RCC 7860 (cell line): ENCODE data around the gene CABLES2.
"Not testable (repeated sequence)": the region's sequence is repeated elsewhere in the genome, so short reads cannot be mapped to it uniquely, and the experiment has no call there.

Source experiments
- DNase-seq: peaks from one replicate; pipeline ENCODE4 v3.0.0-alpha.2; 2015; ENCODE audit warnings: low spot score
- FAIRE-seq: peaks from 2 replicates; lab custom pipeline; 2012; peaks lifted over from hg19 to GRCh38; lab: Jason Lieb, UNC

Gene CABLES2

DNA sequence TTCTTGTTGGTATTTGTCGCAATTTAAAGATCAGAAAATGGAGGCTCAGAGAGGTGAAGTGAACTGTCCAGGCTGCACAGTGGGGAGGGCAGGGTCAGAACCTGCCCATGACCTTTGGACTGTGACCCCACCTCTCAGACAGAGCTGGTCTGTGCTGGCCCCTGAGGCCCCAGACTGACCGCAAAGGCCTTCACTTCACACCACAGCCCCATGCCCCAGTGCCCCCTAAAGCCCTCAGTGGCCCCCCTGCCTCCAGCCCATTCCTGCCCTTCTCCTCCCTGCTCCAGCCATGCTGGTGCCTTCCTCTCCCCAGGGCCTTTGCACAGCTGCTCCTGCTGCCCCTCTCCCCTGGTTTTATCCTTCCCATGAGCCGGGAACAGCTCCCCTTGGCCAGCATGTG lies 29.6 kb upstream of the CABLES2 start:
- DNase-seq (no peak), FAIRE-seq (no peak)

DNA sequence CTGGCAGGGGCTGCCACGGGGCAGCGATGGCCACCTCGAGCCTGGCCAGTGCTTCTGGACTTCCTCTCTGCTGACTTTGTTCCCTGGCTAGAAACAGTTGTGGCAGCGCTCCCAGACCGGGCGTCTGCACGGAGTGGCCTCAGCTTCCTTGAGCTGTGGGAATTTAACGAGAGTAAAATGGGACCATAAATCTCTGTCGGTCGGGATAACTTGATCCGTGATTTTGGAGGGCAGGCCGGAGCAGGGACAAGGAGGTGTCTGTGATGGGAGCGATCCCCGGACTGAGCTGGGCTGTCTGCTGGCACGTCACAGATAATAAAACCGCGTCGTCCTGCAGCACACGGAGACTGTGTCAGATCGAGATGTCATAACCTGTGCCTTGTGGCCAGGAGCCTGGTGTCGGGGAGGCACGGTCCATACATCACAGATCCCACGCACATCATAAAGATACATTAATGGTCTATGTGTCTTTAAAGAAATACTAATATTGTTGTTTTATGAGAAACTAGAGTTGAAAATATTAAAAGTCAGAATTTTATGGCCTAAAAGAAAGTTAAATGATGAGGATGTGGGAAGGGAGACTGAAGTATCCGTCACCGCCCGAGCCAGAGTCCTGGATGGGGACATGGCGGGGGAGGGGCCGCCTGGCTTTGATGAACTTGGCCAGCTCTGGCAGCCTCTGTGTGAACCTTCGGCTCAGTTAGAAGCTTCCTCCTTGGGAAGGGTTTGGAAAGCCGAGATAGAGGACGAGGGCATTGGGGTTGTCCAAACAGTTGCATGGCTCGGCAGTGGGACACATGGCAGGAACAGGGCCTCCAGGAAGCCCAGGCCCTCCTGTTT lies 26.8 kb upstream of the CABLES2 start:
- no peak for FAIRE-seq

DNA sequence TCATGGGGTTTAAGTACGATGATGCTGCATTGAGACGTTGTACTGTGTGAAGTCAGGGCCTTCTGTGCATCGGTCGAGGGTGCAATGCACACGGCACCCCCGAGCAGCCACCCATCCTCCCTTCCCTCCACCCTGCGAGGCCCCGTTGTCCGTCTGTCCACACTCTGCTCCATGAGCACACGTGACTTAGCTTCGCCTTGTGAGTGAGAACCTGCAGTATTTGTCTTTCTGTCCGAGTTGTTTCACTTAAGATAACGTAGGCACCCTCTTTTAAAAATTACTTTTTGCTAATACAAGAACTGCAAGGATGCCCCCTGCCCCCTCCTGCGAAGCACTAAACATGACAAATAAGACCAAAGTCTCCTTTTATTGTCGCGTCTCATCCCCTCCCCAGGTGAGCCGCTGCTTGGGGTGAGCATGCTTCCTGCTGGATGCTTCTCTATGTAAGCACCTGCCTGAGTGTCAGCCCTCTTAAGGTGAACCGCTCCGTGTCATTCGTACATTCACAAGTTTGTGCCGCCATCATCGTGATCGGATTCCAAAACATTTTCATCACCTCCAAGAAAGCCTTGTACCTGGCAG lies 23.9 kb upstream of the CABLES2 start:
- FAIRE-seq, result no peak

More for the DNA sequence above, 26.8 kb upstream of the CABLES2 start:
- no peak for DNase-seq

DNA sequence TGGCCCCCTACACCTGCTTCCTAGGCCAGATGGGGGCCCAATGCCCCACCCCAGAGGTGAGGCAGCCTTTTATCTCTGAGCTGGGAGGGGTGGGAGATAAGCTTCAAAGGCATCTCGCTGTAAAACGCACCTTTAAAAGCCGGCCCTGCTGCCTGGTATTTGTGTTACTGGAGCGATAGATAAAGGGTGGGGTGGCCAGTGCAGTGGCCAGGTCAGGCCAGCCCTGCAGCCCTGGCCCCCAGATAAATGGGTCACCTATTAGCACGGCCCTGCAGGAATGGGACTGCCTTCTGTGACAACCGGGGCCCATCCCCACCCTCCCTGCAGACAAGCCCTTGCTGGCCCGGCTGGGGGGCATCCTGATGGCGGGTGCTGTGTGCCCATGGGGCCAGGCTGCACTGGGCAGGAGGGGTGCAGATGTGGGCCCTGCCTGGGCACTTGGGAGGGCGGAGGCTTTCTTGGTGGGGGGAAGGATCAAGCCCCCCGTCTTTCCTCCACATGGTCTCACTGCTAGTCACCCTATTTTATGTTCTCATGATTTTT lies 23.3 kb upstream of the CABLES2 start:
- no peak for FAIRE-seq
- no peak for DNase-seq

More for the DNA sequence above, 23.9 kb upstream of the CABLES2 start:
- DNase-seq, result no peak

DNA sequence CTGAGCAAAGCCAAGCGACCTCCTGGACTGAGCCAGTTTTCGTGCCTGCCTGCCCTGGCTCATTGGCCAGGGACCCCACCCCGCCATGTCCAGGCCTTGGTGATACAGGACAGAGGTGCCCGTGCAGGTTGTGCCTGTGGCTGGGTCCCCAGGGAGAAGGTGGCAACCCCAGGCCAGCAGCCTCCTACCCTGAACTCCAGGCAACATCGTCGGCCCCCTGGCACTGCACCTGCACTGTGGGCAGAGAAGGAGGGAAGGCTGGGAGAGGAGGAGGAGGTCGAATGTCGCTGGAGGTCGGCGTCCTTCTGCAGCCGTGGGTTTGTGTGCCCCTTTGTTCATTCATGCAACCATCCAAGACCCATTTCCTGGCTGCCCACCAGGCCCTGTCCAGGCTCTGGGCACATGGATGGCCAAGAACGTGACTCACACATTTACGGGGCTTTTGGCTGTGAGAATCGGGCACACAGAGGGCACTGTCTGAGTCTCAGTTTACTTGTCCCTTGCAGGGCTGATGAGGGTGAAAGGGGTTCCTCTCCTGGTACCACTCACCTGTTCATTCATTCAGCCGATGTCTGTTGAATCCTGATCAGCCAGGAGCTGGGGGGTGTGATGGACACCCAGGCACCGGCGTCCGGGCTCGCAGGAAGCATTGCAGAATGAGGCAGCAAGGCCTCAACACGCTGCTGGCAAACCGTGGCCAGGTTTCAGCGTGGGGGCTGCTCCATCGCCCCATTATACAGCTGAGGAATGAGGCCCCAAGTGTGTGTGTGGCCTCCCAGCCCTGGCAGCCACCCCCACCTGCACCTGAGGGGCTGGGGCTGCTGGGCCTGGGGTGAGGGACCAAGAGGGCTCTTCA lies 22.6 kb upstream of the CABLES2 start:
- FAIRE-seq (no peak), DNase-seq (no peak)

DNA sequence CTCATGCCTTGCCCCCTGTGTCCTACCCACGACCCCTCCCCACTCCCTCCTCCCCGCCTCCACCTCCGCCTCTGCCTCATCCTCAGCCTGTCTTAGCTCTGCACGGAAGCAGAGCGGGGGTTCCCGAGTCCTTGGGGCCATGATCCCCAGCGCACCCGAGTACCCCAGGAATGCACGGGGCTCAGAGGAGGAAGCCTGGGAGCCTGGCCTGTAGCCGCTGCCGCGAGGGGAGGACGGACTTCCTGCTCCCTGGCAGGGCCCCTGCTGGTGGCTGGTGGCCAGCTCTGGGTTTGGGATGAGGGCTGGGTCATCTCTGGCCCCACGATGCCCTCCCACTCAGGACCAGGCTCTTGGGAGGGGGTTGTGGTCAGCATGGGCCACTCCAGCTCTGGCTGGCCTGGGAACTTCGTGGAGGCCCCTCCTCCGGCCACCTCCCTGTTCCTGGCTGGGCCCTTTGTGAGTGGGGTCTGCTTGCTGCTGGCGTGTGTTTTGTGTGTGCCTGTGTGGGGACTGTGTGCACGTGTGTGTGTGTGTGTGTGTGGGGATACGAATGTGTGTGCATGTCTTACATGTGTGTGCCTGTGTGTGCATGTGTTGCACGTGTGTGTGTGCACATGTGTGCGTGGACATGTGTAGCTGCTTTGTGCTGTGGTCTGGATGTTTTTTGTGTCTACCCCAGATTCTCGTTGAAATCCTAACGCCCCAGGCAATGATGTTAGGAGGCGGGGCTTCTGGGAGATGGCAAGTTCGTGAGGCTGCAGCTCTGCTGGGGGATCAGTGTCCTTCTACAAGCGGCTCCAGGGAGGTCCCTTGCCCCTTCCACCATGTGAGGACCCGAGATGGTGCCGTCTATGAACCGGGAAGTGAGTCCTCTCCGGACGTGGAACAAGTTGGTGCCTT lies 21.6 kb upstream of the CABLES2 start:
- FAIRE-seq, result no peak
- no peak for DNase-seq

DNA sequence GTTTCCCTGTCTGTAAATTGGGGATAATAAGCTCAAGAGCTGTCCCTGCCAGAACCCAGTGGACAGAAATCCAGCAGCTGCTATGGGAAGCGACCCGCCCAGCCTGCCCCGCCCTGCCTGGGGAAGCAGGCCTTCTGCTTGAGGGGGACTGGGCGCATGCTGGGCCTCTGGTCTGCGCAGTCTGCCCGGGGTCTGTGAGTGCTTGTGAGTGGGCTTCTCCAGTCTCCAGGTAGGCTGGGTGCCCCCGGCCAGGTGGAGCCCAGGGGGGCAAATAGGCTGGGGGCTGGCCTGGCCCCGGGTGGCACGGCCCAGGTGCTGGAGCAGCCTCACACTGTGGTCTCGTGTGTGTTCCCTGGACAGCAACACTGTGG lies 20.9 kb upstream of the CABLES2 start:
- DNase-seq, result no peak
- no peak for FAIRE-seq

DNA sequence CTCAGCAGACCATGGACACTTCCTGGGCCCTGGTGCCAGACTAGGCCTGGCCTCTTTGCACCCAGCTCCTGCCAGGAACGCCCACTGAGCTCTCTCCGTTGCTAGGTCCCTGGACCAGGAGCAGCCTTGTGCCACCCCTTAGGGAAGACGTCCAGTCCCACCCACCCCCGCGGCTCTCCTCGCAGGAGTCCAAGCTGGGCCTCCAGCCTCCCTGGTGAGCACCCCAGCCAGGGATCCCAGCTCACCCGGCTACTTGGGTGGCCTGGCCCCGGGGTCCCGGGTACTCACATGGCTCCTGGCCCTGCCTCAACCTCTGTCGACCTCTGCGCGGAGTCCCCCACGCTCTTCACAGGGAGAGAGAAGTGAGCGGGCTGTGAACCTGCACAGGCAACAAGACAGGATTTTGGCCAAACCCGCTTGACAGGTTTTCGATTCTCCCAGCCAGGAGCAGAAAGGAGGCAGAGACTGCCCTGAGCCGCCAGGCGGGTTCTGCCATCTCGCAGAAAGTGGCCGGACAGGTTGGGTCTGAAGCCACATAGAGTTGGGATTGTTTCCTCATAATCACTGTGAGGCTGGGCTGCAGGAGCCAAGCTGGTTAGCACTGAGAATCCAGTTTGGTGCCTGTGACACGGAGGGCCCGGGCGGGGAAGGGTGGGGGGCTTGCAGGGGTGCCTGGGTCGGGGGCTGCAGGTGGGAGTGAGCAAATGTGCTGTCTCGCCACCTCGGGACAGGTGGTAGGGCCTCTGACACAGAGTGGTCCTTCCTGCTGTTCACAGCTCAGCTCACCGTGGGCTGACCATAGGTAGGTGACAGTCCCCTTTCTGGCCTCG lies 20.3 kb upstream of the CABLES2 start, which contains the start of gene RBBP8NL:
TSS of gene RBBP8NL (minus strand) at position 368 of the 830 bp plus-strand sequence. CDS start 7,892 bp downstream, outside the sequence.
- FAIRE-seq, result no peak

DNA sequence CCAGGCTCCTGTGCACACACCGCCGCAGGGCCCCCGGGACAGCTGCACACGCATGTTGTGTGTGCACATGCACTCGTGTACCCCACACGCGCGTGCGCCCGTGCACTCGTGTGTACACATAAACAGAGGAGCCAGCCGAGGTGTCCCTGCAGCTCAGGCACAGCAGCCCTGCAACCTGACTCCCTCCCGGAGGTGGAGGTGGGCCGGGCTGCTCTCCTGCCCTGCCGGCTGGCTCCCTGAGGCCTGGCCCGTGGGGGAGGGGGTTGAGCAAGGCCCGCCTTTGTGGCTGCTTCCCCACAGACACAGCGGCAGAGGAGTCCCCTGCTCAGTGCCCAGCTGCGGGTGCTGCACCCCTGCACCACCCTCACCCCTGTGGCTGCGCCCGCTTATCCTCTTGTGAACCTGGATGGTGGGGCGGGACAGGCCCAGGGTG lies 19.6 kb upstream of the CABLES2 start:
- no peak for FAIRE-seq

More for the DNA sequence above, 20.3 kb upstream of the CABLES2 start, which contains the start of gene RBBP8NL:
- DNase-seq, result no peak

DNA sequence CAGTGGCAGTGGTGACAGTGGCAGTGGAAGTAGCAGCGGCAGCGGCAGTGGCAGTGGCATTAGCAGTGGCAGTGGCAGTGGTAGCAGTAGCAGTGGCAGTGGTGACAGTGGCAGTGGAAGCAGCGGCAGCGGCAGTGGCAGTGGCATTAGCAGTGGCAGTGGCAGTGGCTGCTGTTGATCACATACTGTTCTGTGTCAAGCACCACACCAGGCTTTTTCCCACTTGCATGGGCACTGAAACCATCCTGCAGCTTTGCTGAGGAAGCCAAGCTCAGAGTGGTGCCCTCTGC lies 18.9 kb upstream of the CABLES2 start:
- not testable (repeated sequence) for DNase-seq, FAIRE-seq

More for the DNA sequence above, 19.6 kb upstream of the CABLES2 start:
- no peak for DNase-seq

DNA sequence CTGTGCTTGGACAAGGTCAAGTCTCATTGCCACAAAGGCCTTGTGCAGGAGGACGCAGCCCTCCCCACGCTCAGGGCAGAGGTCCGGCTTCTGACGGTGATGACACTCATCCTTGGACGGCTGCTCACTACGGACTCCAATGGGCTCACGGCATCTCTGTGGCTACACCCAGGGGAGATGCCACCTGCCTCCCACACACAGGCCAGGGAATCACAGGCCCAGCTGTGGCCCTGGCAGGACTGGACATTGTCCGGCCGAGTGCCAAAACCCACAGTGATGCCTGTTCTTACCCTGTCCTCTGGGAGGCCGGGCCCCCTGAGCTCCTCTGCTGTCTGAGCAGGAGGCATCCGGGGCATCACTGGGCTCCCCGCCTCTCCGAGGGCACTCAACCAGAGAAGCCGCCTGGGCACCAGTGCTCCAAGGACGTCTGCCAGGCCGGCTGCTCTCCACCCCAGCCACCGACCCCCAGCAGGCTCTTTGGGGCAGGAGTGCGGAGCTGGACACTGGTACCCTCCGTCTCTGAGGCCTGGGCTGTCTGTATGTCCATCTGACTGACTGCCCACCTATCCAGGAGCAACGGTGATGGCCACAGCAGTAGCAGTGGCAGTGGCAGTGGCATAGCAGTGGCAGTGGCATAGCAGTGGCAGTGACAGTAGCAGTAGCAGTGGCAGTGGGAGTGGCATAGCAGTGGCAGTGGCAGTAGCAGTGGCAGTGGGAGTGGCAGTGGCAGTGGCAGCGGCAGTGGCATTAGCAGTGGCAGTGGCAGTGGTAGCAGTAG lies 18.4 kb upstream of the CABLES2 start:
- no peak for FAIRE-seq
- no peak for DNase-seq

DNA sequence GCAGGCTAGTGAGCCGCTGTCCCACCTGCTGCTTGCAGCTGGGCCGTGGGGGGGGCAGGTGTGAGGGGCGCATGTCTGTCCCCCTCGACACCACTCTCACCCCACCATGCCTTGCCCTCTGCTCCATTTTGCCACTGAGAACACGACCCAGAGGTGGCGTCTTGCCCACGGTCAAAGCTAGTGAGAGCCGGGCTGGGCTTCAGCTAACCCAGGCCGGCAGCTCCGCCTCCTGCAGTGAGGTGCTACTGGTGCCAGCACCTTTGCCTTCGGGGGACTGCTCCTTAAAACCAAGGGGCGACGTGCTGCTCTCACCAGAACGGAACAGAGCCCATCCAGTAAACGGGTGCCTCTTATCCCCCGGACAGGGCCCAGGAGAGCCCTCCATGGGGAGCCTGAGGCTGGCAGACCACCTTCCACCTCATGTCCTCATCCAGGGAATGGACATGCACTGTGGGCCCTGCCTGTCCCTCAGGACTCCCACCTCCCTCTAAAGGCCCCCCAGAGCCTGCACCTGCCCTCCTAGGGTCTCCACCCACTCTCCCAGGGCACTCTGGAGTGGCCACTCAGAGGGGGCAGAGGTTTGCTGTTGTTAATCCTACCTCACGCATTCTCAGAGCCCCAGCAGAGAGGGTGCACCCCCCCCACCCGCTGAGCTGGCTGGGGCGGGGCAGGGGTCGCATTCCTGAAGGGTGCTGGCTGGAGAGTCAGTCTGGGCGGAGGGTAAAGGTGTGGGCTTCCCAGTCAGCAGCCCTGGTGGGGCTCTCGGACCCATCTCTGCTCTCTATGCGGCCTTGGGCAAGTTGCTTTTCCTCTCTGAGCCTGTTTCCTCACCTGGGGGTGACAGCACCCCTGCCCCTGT lies 17.4 kb upstream of the CABLES2 start:
- DNase-seq (no peak), FAIRE-seq (no peak)

DNA sequence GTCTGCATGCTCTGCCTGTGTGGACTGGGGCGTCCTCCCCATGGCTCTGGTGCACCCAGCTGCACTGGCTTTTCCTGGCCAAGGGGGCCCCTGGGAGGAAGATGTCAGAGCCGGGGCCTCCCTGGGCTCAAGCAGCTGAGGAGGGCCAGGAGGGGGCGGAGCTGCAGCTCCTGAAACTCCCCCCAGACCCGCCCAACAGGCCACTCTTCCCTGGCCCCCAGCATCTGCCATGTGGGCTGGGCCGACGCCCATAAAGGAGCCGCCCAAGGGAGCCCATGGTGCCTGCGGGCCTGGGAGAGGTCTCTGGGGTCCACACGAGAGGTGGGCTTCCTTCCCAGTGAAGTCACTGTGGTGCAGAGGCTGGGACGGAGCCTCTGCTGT lies 16.2 kb upstream of the CABLES2 start:
- DNase-seq, result no peak
- FAIRE-seq, result no peak

DNA sequence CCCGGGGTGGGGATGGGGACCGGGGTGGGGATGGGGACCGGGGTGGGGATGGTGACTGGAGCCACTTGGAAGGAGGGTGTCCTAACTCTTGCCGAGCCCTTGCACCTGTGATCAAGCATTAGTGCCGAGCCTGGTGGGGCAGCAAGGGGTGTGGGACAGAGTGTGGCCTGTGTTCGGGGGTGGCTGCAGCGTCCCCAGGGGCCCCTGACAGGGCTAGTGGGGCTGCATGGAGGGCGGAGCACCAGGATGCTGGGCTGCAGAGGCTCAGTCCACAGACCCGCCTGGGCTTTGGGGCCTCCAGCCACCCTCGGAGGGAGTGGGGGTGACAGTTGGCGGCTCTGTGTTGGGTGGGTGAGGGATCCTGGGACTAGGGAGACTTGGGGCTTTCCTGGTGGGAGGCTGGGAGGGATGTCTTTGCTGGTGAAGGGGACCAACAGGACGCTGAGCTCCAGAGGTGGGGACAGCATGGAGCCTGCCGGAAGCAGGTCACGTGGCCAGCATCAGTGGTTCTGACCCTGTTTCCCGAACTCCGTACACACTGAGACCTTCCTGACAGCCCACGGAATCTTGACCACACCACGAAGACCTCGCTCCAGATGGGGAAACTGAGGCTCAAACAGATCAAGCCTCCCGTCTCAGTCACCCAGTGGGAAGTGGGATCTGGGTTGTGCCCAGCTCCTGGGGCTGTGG lies 15.7 kb upstream of the CABLES2 start:
- FAIRE-seq (no peak), DNase-seq (no peak)

DNA sequence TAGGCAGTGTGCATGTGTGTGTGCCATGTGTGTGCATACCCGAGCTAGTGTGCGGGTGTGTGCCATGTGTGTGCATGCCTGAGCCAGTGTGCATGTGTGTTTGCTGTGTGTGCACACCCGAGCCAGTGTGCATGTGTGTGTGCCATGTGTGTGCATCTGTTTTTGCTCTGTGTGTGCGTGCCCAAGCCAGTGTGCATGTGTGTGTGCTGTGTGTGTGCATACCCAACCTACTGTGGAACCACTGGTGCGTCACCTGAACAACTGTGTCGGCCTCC lies 14.6 kb upstream of the CABLES2 start:
- no peak for DNase-seq
- FAIRE-seq, result no peak

DNA sequence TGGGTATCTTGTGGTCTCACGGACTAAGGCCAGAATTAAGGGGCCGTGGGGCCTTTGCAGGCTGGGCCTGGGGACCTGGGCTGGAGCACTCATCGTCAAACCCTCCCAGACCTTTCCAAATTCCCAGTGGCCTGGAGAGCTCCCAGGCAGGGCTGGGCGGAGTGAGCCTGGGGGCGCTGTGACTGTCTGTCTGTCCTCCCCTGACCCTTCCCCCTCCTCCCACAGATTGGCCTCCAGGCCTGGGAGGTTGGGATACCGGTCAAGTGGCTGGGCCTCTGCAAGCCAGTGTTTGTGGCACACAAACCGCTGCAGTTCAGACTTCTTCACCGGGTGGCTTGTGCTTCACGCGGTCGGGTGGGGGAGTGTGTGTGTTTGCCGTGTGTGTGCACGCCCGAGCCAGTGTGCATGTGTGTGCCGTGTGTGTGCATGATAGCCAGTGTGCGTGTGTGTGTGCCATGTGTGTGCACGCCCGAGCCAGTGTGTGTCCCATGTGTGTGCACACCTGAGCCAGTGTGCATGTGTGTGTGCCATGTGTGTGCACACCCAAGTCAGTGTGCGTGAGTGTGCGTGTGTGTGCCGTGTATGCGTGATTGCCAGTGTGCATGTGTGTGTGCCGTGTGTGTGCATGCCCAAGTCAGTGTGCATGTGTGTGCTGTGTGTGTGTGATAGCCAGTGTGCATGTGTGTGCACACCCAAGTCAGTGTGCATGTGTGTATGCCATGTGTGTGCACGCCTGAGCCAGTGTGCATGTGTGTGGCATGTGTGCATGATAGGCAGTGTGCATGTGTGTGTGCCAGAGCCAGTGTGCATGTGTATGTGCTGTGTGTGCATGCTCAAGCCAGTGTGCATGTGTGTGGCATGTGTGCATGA lies 14.0 kb upstream of the CABLES2 start:
- no peak for FAIRE-seq
- no peak for DNase-seq
